ENCODE results near the gene ADGRF1. TPM values are rescaled to one million over a fixed set of nuclear protein-coding genes. Genes with fewer than 3 reads are reported as not detected.

The ADGRF1 gene
- polyA plus RNA-seq, 1 of the 3 experiments (the other 2 are of a cell fraction): not detected

GRCh38 chr6:47026679-47027078, 15.5 kb downstream of the ADGRF1 start:
- CTCF ChIA-PET: interaction anchor here (1.1 to 2.5 kb wide), 3 partner anchors 20 to 178 kb away, joined by 3 to 12 read pairs (median 5); no protein-coding TSS in a partner anchor
- no peak for DNase-seq
- no peaks in the 10 kb centered on the region for H3F3A ChIP-seq (replicated peaks; ENCODE audit: insufficient read depth)
- WGBS (ENCODE audit: low lambda C conversion rate): 14% methylated on average over 3 of the region's 5 CpGs
- H3K36me3 ChIP-seq (replicated peaks in 1 of 2; ENCODE audit: control insufficient read depth in 1 of 2, insufficient read depth in 2 of 2, low read length in 1 of 2): no peaks in the 10 kb centered on the region
- no peaks in the 10 kb centered on the region for H3K79me2 ChIP-seq (ENCODE audit: insufficient read depth)
- peaks cover 20% of the 10 kb centered on the region; the same call in 1 of the 2 replicates for H3K27me3 ChIP-seq (ENCODE audit: insufficient read depth)
- no peak overlapping the region for H3K4me2 ChIP-seq
- H2AFZ ChIP-seq (ENCODE audit: low read depth): no peak overlapping the region
- H3K9me3 ChIP-seq: no peaks in the 10 kb centered on the region
- H3K27ac ChIP-seq (ENCODE audit: low read depth in 2 of 2, low read length in 1 of 2): no peak overlapping the region
- H3K9ac ChIP-seq: no peak overlapping the region
- H3K4me3 ChIP-seq (ENCODE audit: low read depth in 2 of 2, low read length in 1 of 2): no peak overlapping the region
- H3K9me2 ChIP-seq: no peaks in the 10 kb centered on the region
- POLR2A ChIA-PET: no interaction called here
- TF ChIP-seq IRF3 (IDR thresholded peaks at IDR 0.05; ENCODE audit: low read depth, low read length) (no peak), FOXJ3 (CRISPR knock-in tag; IDR thresholded peaks at IDR 0.05) (no peak), NFIC (IDR thresholded peaks at IDR 0.05; ENCODE audit: borderline replicate concordance) (no peak), SMC3 (IDR thresholded peaks at IDR 0.05; ENCODE audit: low read depth, low read length) (no peak), CTCF (IDR thresholded peaks at IDR 0.05) (no peak), NRF1 (IDR thresholded peaks at IDR 0.05; ENCODE audit: low read depth, low read length) (no peak), MXI1 (IDR thresholded peaks at IDR 0.05; ENCODE audit: low read depth, low read length) (no peak)
- H4K20me1 ChIP-seq (ENCODE audit: insufficient read depth): no peaks in the 10 kb centered on the region
- H3K4me1 ChIP-seq (ENCODE audit: control insufficient read depth in 1 of 2, insufficient read depth in 2 of 2, low read depth in 1 of 2, low read length in 1 of 2): no peaks in the 10 kb centered on the region

GRCh38 chr6:47023573-47023972, 18.6 kb downstream of the ADGRF1 start:
- POLR2A ChIA-PET: no interaction called here
- Histone ChIP-seq H3K4me1 (ENCODE audit: control insufficient read depth in 1 of 2, insufficient read depth in 2 of 2, low read depth in 1 of 2, low read length in 1 of 2) (no peaks in the 10 kb centered on the region), H3K27ac (ENCODE audit: low read depth in 2 of 2, low read length in 1 of 2) (no peak overlapping the region), H3K9ac (no peak overlapping the region), H3K4me3 (ENCODE audit: low read depth in 2 of 2, low read length in 1 of 2) (no peak overlapping the region), H3K79me2 (ENCODE audit: insufficient read depth) (no peaks in the 10 kb centered on the region), H2AFZ (ENCODE audit: low read depth) (no peak overlapping the region), H3K4me2 (no peak overlapping the region), H3F3A (replicated peaks; ENCODE audit: insufficient read depth) (no peaks in the 10 kb centered on the region), H4K20me1 (ENCODE audit: insufficient read depth) (no peaks in the 10 kb centered on the region), H3K36me3 (replicated peaks in 1 of 2; ENCODE audit: control insufficient read depth in 1 of 2, insufficient read depth in 2 of 2, low read length in 1 of 2) (no peaks in the 10 kb centered on the region), H3K9me2 (no peaks in the 10 kb centered on the region), H3K27me3 (ENCODE audit: insufficient read depth) (peaks cover 8% of the 10 kb centered on the region; the same call in 1 of the 2 replicates), H3K9me3 (no peaks in the 10 kb centered on the region)
- TF ChIP-seq USF1 (IDR thresholded peaks at IDR 0.05; ENCODE audit: borderline replicate concordance, low read depth): no peak
- no peak for TF ChIP-seq TEAD4 (IDR thresholded peaks at IDR 0.05; ENCODE audit: borderline replicate concordance, insufficient read depth)
- TF ChIP-seq GABPA (IDR thresholded peaks at IDR 0.05; ENCODE audit: low read depth): no peak
- no peak for TF ChIP-seq JUND (IDR thresholded peaks at IDR 0.05)
- no peak for DNase-seq
- WGBS (ENCODE audit: low lambda C conversion rate): 0% methylated on average over 1 of the region's 1 CpG
- CTCF ChIA-PET: no interaction called here
